ENCODE measurements around the gene ZDHHC7.
"Not testable (repeated sequence)": the region's sequence is repeated elsewhere in the genome, so short reads cannot be mapped to it uniquely, and the experiment has no call there.

ZDHHC7 gene

DNA sequence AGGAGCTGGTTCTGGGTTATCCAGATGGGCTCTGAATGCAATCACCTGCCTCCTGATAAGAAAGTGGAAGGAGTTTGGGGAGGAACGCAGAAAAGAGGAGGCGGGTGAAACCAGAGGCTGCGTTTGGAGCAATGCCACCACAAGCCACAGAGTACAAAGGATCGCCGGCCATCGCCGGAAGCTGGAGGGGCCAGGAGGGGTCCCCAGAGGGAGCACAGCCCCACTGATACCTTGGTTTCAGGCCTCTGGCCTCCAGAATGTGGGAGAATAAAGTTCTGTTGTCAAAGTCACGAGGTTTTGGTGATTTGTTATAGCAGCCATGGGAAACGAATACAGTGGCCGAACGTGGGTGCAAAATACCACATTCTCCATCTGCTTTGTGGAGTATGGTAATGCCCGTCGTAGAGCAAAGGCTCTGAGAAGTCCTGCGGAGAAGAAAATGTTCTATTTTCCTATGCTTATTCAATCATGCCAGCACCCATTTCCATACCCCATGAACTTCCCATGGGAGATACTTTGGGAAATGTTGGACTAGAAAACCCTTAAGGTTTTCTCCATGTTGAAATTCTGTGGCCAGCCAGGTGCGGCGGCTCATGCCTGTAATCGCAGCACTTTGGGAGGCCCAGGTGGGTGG, 51.4 kb downstream of the ZDHHC7 start:
- no peak for DNase-seq

DNA sequence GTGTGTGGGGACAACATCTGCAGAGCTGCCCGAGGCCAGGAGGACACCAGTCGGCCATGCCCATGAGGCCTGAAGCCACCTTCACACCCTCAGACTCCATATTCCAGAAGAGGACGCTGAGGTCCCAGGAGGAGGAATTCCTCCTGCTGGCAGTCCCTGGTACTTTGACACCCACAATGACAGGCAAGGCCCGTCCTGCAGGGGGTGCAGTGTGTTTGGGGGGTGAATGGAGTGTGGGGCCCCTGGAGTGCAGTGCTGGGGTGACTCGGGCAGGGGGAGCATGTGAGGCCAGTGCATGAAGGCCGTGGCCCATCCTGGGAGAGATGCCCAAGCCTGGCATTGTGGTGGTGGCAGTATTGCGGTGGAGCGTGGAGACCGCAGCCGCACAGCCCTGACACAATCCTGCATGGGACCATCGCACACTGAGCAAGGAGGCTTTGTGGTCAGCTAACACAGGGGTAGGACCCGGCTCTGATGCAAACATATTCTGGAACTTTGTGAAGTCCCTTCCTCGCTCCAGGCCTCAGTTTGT, 52.2 kb downstream of the ZDHHC7 start:
- no peak for DNase-seq

DNA sequence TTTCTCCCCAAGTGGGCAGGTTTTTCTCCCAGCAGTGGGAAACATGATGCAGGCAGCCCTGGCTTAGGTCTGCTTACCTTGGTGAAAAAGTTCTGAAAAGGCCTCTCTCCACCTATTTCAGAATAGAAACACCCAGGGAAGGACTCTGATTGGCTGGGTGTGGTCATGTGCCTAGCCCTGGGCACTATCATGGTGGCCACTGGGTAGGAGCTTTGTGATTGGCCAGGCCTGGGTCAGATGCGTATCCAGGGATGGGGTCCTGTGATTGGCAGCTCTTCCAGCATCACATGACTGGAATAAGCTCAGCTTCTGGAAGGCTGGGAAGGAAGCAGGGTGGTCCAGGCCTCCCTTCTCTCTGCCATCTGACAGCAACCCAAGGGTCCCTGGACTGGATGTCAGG, 53.5 kb downstream of the ZDHHC7 start:
- DNase-seq = no peak

DNA sequence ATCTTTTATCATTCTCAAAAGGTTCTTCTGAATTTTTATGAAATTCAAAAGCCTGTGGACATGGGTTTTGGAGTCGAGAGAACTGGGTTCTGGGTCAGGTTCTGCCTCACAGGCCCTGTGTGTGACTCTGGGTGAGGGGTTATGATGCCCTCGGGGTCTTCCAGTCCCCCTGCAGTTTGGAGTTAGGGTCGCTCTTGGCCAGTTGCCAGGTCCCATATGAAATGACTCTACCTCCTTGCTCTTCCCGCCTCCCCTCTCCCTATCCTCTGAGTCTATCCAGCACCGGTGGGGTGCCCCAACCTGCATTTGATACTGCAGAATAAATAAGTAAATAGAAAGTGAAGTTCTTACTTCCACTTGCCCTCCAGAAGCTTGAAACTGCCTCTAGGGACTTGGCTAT, 54.1 kb downstream of the ZDHHC7 start:
- DNase-seq = no peak

DNA sequence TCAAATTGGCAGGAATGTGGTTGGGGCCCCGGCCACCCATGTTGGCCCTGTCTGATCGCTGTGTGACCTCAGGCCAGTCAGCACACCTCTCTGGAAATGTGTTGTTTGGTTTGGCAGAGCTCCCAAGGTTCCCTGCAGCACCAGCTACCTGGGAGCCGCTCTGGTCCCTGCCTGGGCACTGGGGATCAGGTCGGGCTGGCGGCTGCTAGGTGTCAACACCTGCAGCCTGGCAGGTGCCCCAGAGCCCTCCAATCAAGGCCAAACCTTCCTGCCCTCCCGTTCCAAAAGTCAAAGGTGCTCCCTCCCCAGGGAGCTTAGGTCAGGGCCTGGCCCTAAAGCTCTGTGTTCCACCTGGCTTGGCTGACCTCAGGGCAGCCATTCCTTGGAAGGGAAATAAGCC, 55.9 kb downstream of the ZDHHC7 start:
- DNase-seq = no peak

DNA sequence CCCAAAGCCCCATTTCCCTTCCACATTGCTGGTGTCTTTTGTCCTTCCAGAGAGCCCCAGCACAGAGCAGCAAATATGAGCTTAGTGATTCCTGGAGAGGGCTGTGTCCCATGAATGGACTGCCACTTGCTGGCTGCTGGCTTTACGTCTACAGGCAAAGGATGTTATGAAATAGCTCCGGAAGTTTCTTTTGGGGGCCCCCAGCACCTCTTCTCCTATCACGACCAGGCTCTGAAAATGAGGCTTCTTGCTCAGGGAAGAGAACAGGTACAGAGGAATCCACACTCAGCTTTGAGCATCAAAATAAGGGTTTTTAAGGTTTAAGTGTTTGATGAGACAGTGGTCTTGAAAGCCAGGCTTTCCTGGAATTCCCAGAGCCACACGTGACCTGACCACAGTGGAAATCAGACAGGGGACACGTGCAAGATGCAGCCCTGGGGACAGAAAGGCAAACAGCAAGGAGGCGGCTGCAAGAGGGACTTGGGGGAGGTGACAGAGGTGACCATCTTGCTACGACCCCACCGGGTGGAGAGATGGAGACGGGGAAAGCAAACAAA, 58.1 kb downstream of the ZDHHC7 start:
- DNase-seq = no peak

DNA sequence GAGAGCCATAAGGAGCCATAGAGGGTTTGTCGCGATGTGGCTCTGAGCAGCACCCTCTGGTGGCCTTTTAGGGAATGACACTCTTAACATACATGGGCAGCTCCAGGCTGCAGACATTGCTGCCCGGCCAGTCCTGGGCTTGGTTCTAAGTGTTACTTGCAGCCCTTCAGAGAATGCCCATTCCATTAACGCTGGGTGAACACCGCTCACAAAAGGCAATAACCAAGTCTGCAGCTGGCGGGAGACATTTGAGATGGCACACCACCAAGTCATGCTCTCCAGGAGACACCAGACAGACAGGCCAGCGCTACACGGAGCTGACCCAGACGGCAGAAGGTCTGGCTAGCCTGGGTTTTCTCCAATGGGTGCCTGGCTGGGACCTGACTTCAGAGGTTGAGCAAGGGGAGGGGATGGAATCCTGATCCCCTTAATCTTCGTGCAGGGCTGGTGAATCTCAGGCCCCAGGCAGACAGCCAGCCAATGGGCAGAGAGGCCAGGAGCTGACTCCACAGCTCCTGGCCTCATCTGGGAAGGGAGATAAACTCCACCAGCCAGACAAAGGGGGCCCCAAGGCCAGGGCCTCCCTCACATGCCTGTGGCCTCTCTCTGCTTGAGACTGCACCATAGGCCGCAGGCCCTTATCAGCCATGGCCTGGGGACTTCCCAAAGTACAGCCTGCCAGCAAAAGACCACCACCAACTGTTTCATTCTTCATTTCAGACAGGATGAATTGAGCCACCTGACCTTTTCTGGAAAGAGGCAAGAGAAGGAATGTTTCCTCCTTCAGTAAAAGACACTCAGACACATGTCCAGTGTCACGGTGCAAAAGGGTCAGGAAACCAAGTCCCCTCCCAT, 58.8 kb downstream of the ZDHHC7 start:
- DNase-seq = peak; percentile 60

DNA sequence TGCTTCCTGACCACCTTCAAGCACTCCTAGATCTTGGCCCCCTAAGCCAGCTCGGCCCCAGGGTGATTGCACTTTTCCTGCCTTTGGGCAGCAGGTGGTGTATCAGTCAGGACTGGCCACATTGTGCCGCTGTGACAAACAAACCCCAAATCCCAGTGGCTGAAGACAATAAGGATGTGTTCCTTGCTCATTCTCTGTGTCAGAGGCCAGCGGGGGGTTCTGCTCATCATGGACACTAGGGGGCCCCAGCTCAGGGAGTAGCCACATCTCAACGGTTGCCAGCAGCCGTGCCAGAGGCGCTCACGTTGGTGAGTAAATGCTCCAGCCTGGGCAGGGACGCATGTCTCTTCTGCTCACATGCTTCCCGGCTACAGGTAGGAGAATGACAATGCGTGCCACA, 60.4 kb downstream of the ZDHHC7 start:
- DNase-seq = peak; percentile 7

DNA sequence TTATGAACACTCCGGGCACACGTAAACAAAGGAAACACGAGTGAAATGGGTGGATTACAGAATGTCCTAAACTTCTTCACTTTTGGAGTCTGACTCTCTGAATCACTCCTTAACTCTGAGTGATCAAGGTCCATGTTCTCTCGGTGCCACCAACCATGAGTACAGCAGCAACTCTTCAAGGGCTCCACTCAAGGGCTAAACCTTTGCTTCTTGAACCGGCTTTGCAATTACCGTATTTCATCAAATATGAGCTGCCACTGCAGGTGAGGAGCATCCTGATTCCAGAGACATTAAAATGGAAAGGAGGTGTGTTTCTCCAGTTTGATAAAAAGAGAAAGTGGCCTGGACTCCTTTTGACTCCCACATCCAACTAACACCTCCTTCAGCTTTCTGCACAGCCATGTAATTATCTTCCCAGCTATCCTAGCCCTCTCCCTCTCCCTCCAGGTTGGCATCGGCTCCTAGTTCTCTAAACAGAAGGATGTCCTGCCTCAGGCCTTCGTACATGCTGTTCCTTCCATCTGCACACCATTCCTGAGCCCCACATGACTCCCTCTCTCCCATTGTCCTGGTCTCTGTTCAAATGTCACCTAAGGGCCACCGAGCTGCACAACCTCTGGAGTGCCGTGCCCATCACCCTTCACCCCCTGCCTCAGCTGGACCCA, 61.4 kb downstream of the ZDHHC7 start:
- no peak for DNase-seq

DNA sequence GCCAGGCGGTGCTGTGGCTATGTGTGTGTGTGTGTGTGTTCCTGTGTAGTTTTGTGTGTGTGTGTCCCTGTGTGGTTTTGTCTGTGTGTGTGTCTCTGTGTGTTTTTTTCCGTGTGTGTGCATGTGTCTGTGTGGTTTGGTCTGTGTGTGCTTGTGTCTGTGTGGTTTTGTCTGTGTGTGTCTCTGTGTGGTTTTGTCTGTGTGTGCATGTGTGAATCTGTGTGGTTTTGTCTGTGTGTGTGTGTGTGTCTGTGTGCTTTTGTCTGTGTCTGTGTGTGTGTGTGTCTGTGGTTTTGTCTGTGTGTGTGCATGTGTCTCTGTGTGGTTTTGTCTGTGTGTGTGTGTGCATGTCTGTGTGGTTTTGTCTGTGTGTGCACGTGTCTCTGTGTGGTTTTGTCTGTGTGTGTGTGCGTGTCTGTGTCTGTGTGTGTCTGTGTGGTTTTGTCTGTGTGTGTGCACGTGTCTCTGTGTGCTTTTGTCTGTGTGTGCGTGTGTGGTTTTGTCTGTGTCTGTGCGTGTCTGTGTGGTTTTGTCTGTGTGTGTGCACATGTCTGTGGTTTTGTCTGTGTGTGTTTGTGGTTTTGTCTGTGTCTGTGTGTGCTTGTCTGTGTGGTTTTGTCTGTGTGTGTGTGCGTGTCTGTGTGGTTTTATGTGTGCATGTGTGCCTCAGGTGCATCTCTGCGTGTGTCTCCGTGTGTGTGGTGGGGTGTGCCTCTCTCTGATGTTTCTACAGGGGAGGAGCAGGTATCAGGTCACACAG, 62.3 kb downstream of the ZDHHC7 start:
- DNase-seq = no peak

DNA sequence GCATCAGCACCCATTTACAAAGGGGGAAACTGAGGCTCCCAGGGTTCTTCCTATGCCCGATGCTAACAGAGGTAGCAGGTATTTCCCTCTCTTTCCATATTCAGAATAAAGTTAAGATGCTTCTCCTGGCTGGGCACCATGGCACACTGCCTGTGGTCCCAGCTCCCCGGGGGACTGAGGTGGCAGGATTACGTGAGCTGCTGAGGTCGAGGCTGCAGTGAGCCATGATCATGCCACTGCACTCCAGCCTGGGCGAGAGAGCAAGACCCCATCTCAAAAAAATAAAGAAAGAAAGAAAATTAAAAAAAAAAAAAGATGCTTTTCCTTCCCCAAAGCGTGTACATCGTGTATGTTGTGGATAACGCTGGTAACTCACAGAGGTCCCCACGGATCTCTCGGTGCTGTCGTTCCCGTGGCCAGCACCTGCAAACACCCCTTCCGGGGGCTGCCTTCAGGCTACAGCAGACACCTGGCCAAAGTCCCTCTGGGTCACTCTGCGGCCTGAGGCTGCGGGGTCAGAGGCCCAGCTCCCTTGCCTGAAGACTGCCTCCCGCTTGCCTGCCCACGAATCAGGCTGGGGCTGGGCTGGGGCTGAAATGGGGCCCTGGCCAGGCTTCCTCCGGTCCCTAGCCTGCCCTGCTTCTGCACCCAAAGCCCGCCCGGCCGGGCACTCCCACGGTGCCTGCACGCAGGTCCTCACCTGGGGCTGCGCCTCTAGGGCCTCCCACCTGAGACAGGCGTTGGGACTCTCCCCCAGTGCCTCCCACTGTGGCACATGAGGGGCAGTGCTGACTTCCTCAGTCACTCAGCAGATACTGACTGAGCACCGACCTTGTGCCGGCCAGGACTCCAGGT, 63.1 kb downstream of the ZDHHC7 start:
- DNase-seq = no peak

DNA sequence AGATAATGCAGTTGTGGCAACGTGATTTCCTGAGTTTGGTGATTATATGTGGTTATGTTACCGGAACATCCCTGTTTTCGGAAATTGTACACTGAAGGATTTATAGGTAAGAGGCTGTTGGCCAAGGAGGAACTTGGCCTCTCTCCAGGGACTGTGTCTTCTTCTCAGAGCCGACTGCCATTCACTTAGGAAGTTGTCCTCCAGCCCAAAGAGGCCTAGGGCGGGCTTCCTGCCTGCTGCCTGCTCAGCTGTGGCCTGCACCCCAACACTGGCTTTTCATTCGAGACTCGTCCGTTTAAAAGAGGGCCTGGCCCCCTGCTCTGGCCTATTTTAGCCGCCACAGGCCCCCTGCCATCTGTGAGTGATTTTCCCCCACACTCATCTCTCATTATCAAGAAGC, 64.3 kb downstream of the ZDHHC7 start:
- DNase-seq = no peak

DNA sequence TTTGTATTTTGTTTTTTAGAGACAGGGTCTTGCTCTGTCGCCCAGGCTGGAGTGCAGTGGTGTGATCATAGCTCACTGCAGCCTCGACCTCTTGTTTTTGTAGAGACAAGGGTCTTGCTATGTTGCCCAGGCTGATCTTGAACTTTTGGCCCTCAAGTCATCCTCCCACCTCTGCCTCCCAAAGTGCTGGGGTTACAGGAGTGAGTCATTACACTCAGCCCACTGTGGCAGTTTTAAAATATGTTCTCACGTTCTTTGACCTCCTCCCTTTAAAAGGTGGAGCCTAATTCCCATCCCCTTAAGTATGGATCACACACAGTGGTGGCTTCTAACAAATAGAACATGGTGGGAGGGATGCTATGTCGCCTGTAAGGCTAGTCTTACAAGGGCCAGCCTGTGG, 67.7 kb downstream of the ZDHHC7 start:
- no peak for DNase-seq

DNA sequence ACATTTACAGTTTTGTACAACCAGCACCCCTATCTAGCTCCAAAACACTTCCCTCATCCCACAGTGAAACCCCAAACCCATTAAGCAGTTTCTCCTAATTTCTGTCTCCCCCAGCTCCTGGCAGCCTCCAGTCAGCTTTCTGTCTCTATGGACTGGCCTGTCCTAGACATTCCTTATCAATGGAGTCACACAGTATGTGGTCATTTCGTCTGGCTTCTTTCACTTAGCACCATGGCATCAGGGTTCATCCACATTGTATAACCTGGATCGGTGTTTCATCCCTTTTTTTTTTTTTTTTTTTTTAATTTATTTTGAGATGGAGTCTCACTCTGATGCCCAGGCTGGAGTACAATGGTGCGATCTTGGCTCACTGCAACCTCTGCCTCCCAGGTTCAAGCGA, 68.5 kb downstream of the ZDHHC7 start:
- DNase-seq = no peak

DNA sequence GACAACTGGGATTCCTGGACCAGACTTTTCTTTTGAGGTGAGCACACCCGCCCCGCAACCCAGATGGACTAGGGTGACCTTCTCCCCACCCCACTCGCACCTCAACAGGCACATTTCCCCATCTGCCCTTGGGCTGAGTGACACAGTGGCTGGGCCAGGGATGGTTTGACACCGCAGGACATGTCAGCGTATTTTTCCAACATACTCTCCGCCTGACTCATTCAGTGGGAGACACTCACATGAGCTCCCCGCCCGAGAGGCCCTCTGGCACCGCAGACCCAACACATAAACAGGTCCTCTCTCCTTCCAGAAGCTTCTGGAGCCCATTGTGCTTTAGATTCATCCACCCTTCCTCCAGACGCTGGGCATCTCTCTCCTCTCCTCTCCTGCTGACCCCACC, 69.4 kb downstream of the ZDHHC7 start:
- DNase-seq = no peak

DNA sequence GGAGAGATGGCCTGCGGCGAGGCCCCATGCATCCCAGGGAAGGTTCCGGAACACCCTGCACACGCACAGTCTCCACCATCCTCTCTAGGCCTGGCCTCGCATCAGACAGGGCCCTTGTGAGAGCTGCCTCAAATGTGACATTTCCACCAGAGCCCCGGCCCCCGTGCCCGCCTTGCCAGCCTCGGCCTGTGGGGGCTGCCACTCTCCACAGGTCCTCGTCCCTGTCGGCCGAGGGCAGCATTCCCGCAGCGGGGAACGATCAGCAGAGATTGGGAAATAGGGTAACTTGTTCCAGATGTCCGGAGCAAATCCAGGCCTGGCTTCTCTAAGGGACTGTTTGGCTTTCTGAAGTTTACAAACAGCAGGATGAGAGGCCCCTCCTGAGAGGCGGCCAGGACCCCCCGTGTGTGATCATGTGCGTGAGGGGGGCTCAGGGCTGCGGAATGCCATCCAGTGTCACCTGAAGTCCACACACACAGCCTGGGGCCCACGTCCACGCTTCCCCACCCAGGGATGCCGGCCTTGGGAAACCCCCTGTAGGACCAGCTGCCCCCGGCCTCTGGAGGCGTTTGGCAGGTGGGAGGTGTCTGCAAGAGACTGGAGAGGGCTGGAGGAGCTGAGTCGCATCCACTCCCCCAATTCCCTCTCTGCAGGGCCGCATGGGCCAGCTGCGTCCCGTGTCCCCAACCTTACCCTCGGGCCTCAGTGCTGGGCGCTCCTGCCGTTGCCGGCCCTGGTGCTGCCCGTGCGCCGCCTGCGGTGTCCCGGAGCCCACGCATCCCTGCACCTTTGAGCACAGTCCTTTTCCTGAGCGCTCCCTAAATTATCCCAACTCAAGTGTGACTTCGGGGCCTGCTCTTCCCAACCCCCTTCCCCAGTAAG, 70.4 kb downstream of the ZDHHC7 start:
- DNase-seq = no peak

DNA sequence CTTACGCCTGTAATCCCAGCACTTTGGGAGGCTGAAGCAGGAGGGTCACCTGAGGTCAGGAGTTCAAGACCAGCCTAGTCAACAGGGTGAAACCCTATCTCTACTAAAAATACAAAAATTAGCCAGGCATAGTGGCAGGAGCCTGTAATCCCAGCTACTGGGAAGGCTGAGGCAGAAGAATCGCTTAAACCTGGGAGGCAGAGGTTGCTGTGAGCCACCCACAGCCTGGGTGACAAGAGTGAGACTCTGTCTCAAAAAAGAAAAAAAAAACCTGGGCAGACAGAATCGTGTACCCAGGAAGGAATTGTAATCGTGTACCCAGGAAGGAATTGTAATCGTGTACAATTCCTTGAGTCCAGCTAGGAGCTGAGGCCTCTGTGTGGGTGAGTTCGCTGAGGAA, 72.7 kb downstream of the ZDHHC7 start:
- DNase-seq = not testable (repeated sequence)

DNA sequence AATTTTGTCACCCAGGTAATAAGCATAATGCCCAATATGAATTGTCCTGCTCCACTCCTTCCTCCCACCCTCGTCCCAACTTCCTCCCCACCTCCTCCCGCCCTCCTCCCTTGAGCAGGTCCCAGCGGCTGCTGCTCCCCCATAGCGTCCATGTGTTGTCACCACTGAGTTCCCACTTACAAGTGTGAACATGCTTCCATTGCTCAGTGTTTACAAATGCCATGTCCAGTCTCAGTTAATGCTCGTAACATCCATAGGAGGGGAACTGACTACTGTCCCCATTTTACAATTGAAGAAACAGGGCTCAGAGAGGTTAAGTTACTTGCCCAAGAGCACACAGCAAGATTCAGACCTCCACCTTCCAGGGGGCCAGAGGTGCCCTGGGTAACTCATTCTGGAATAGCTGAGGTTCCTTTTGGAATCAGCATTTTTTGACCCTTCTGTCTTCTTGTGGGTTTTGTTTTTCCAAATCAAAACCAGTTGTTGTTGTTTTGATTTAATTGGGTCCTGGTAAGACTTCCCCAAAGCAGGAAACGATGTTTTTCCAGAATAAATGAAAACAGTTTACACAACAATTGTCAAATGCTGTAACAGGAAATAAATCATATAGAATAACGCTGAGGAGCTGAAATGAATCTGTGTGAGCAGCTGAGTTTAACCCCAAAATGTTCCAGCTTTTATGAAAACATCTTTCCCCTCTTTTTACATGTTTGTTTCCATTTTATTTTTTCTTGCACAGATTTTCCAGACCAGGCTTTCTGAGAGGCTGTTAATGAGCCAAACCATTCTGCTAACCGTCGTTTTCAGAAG, 73.9 kb downstream of the ZDHHC7 start:
- no peak for DNase-seq

DNA sequence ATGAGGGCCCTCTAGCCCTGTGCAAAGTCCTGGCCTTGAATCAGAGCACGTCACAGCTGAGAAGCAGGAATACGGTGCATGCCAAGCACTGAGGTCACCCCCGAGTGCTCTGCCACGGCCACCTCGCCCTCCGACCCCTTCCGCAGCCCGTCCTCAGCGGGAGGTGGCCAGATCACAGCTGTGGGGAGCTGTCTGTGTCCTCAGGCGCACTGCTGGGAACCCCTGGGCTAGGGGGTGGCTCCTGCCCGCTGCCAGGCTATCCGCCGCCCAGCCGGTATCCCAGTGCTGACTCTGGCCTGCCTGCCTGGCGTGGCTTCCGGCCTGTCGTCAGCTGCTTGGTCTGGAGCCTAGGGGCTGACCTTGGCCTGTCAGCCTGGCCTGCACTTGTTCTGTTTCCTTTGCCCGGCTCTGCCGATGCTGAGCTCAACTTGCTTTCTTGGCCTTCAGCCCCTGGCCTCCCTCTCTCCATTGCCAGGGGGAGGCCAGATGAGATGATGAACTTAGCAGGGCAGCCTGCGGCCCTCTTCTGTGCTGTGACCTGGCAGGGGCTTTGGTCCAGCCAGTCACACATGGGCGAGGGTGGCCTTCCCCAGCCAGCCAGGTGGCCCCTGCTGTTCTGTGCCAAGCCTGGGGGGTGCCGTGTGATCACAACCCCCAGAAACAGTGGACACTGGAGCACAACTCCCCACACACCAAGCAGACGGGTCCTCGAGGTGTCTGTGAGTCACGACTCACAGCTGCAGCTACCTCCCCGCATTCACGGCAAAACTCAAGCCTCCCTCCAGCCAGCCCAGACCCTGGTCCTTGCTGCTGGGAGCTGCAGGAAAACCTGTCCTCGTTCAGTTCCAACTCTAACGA, 77.3 kb downstream of the ZDHHC7 start:
- DNase-seq = no peak
